Neuronal stem cell (in vitro differentiated cells): ENCODE results near the gene TBXAS1.

ENCODE experiments used
- DNase-seq: peaks from one replicate; pipeline ENCODE4 v3.0.0-alpha.2; 2013; ENCODE audit warnings: low spot score
- H2AFZ ChIP-seq: one replicate; pipeline ENCODE4 v1.6.1; 2013; ENCODE audit warnings: mild to moderate bottlenecking, low read length, inconsistent platforms
- H2AK5ac ChIP-seq: 2 replicates; pipeline ENCODE4 v1.6.1; 2013; ENCODE audit warnings: low read depth, mild to moderate bottlenecking, inconsistent platforms, low read length, moderate library complexity, mixed read lengths
- H2BK120ac ChIP-seq: 2 replicates; pipeline ENCODE4 v1.6.1; 2013; ENCODE audit warnings: low read depth, mild to moderate bottlenecking, inconsistent platforms, low read length, moderate library complexity, mixed read lengths
- H2BK12ac ChIP-seq: one replicate; pipeline ENCODE4 v1.6.1; 2013; ENCODE audit warnings: low read length, inconsistent platforms
- H2BK15ac ChIP-seq: 2 replicates; pipeline ENCODE4 v1.6.1; 2013; ENCODE audit warnings: mild to moderate bottlenecking, low read length, inconsistent platforms, mixed read lengths
- H2BK5ac ChIP-seq: one replicate; pipeline ENCODE4 v1.6.1; 2013; ENCODE audit warnings: inconsistent platforms, mild to moderate bottlenecking, low read length, moderate library complexity
- H3K14ac ChIP-seq: one replicate; pipeline ENCODE4 v1.6.1; 2013; ENCODE audit warnings: low read length, inconsistent platforms
- H3K18ac ChIP-seq: 2 replicates; pipeline ENCODE4 v1.6.1; 2013; ENCODE audit warnings: low read length, inconsistent platforms
- H3K23ac ChIP-seq: 2 replicates; pipeline ENCODE4 v1.6.1; 2013; ENCODE audit warnings: low read depth, mild to moderate bottlenecking, mixed read lengths, low read length, inconsistent platforms; ENCODE audit not compliant: poor library complexity
- H3K27ac ChIP-seq: replicated peaks from 3 replicates; pipeline ENCODE4 v1.5.1; 2013; ENCODE audit warnings: low read length, inconsistent platforms
- H3K27me3 ChIP-seq, 3 experiments: 2 replicates each; pipeline ENCODE4 v1.6.1; 2013; ENCODE audit warnings: low read length in 3 of 3, mild to moderate bottlenecking in 2 of 3, inconsistent platforms in 1 of 3, low read depth in 1 of 3, mixed read lengths in 1 of 3, moderate library complexity in 1 of 3; ENCODE audit not compliant: control insufficient read depth in 3 of 3, insufficient read depth in 3 of 3
- H3K36me3 ChIP-seq, 2 donors: replicated peaks in 1 of 2; 2 replicates each; pipeline ENCODE4 v1.6.1; 2013; ENCODE audit warnings: low read length in 2 of 2; ENCODE audit not compliant: control insufficient read depth in 2 of 2, insufficient read depth in 2 of 2
- H3K4ac ChIP-seq: 2 replicates; pipeline ENCODE4 v1.6.1; 2013; ENCODE audit warnings: inconsistent platforms, mild to moderate bottlenecking, low read length, moderate library complexity
- H3K4me1 ChIP-seq, 2 donors: 1 replicate in 1 of 2; 2 replicates in 1 of 2; pipeline ENCODE4 v1.6.1; 2013; ENCODE audit warnings: low read length in 2 of 2, low read depth in 1 of 2; ENCODE audit not compliant: control insufficient read depth in 2 of 2, insufficient read depth in 1 of 2
- H3K4me2 ChIP-seq: one replicate; pipeline ENCODE4 v1.6.1; 2013; ENCODE audit warnings: mild to moderate bottlenecking, low read length, inconsistent platforms; ENCODE audit not compliant: insufficient read depth, poor library complexity, severe bottlenecking
- H3K4me3 ChIP-seq, 2 donors: 2 replicates each; pipeline ENCODE4 v1.5.1; 2013; ENCODE audit warnings: low read length in 2 of 2, mild to moderate bottlenecking in 2 of 2, inconsistent platforms in 1 of 2, moderate library complexity in 1 of 2
- H3K79me1 ChIP-seq: one replicate; pipeline ENCODE4 v1.6.1; 2013; ENCODE audit warnings: low read depth, mild to moderate bottlenecking, inconsistent platforms, low read length, moderate library complexity
- H3K9ac ChIP-seq: one replicate; pipeline ENCODE4 v1.6.1; 2013; ENCODE audit warnings: mild to moderate bottlenecking, low read depth, low read length, inconsistent platforms; ENCODE audit not compliant: poor library complexity
- H3K9me3 ChIP-seq, 2 donors: replicated peaks in 1 of 2; 2 replicates each; pipeline versions ENCODE3 to v1.6.1; 2013; ENCODE audit warnings: low read length in 2 of 2, mild to moderate bottlenecking in 2 of 2, inconsistent platforms in 1 of 2, low read depth in 1 of 2, mixed read lengths in 1 of 2, moderate library complexity in 1 of 2; ENCODE audit not compliant: control insufficient read depth in 2 of 2, insufficient read depth in 1 of 2
- H4K8ac ChIP-seq: one replicate; pipeline ENCODE4 v1.6.1; 2013; ENCODE audit warnings: low read depth, mild to moderate bottlenecking, inconsistent platforms, low read length, moderate library complexity
- H4K91ac ChIP-seq: one replicate; pipeline ENCODE4 v1.6.1; 2013; ENCODE audit warnings: low read length, low read depth, mild to moderate bottlenecking, inconsistent platforms; ENCODE audit not compliant: poor library complexity
- WGBS, 2 donors: extraction: QIAGEN DNeasy Blood & Tissue Kit; methylation state at CpG; one replicate each; pipeline ENCODE4 v1.1.7; 2013; ENCODE audit warnings: missing lambda C conversion rate in 2 of 2, mixed read lengths in 1 of 2; ENCODE audit not compliant: insufficient read length in 2 of 2, insufficient replicate concordance in 1 of 2; ENCODE audit errors: extremely low coverage in 2 of 2; 5-methylcytosine and 5-hydroxymethylcytosine counted together

TBXAS1 gene

DNA sequence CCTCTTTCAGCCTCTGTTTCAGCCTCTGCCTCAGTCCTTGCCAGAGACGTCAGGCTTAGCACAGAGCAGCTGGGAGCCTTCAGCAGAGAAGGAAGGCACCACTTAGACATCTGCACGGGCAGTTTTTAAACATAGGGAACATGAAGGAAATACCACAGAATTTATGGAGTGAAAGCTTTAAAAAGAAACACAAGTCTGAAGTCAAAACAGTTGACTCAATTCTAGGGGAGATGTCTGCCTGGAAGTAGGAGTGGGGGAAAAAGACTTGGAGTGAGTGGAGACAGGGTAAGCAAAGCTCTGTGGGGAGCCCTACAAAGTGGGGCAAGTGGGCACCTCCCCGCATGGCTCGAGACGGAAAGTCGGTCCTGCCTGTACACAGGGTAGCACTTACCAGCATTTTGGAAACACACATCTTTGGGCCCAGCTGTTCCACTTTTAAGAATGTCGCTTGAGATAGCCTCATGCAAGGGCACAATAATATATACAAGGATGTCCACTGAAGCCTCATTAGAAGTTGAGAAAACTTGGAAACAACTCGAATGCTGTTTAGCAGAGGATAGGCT, 5.0 kb upstream of the TBXAS1 start:
- Histone ChIP-seq H3K79me1 (no peaks in the 10 kb centered on the region), H3K9me3 (no peaks in the 10 kb centered on the region), H3K27me3 (peaks cover 0 to 14% (median 0%) of the 10 kb centered on the region in 3 experiments), H2AK5ac (no peak overlapping the region), H2BK15ac (no peak overlapping the region), H3K9ac (no peak overlapping the region), H3K14ac (no peak overlapping the region), H3K4me3 (no peak overlapping the region), H2BK5ac (no peak overlapping the region), H3K4me2 (no peak overlapping the region), H4K8ac (no peak overlapping the region), H2BK12ac (no peak overlapping the region), H3K36me3 (no peaks in the 10 kb centered on the region), H2AFZ (no peak overlapping the region), H4K91ac (no peak overlapping the region), H2BK120ac (no peak overlapping the region), H3K18ac (no peak overlapping the region), H3K4me1 (no peaks in the 10 kb centered on the region), H3K23ac (no peak overlapping the region), H3K4ac (no peak overlapping the region), H3K27ac (no peak overlapping the region)
- no CpG with 5 or more reads among the region's 8 CpGs for WGBS, 2 donors
- DNase-seq, result no peak

DNA sequence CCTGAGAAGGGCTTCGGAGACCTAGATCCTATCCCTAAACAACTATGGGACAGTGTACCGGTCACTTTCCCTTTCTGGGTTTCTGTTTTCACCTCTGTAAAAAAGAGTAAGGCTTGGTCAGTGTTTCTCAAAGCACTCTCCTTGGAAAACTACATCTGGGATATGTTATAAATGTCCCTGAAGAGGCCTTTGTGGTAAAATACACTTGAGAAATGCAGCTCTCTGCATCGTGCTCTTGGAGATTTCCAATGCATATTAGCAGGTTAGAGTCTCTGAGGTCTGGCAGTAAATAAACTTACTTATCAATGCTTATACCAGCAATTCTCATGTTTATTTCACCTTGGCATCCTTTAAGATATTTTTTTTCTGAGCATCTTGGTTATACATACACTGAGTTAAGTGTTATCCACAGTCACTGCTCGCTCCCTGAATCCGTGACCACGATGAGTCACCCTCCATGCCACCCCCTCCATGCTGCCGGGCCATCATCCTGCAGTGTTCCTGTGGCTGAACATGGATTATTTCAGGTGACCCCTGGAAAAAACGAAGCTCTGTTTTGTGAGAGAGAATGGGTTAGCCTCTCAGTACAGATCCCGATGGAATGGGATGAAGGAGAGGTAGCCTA, 3.3 kb upstream of the TBXAS1 start:
- peaks cover 0 to 14% (median 0%) of the 10 kb centered on the region in 3 experiments for H3K27me3 ChIP-seq
- H2AFZ ChIP-seq, result no peak overlapping the region
- H3K18ac ChIP-seq, result no peak overlapping the region
- H3K4me3 ChIP-seq, result no peak overlapping the region
- H2BK5ac ChIP-seq, result no peak overlapping the region
- no peak overlapping the region for H3K4me2 ChIP-seq
- no peak overlapping the region for H3K23ac ChIP-seq
- H3K4ac ChIP-seq, result no peak overlapping the region
- no peak overlapping the region for H3K14ac ChIP-seq
- no peak overlapping the region for H2BK12ac ChIP-seq
- no peak for DNase-seq
- H3K9me3 ChIP-seq, result no peaks in the 10 kb centered on the region
- WGBS, 2 donors, result no CpG with 5 or more reads among the region's 9 CpGs
- no peak overlapping the region for H2AK5ac ChIP-seq
- H4K8ac ChIP-seq, result no peak overlapping the region
- H3K36me3 ChIP-seq, result no peaks in the 10 kb centered on the region
- H2BK120ac ChIP-seq, result no peak overlapping the region
- no peaks in the 10 kb centered on the region for H3K79me1 ChIP-seq
- H4K91ac ChIP-seq, result no peak overlapping the region
- H3K27ac ChIP-seq, result no peak overlapping the region
- no peak overlapping the region for H2BK15ac ChIP-seq
- H3K9ac ChIP-seq, result no peak overlapping the region
- no peaks in the 10 kb centered on the region for H3K4me1 ChIP-seq

DNA sequence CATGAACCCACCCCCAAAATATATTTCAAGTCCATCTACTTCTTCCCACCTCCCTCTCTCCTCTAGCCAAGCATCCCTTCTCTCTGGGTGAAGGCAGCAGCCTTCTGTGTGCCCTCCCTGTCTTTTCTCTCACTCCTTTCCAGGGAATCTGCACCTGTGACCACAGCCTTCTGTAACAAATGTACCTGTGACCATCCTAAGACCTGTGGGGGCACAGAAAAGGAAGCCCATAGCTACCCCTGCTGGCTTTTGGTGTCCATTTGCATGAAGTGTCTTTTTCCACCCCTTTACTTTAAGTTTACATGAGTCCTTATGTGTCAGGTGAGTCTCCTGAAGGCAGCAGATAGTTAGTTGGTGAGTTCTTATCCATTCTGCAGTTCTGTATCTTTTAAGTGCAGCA, 2.0 kb upstream of the TBXAS1 start:
- no peak overlapping the region for H3K27ac ChIP-seq
- no peak overlapping the region for H2BK12ac ChIP-seq
- H3K27me3 ChIP-seq, result peaks cover 0 to 14% (median 0%) of the 10 kb centered on the region in 3 experiments
- no peak overlapping the region for H3K14ac ChIP-seq
- no peak overlapping the region for H2BK5ac ChIP-seq
- no peak overlapping the region for H2BK120ac ChIP-seq
- no peak overlapping the region for H2BK15ac ChIP-seq
- no peaks in the 10 kb centered on the region for H3K36me3 ChIP-seq
- no peak overlapping the region for H3K23ac ChIP-seq
- H2AFZ ChIP-seq, result no peak overlapping the region
- H3K4me2 ChIP-seq, result no peak overlapping the region
- H4K8ac ChIP-seq, result no peak overlapping the region
- no peak for DNase-seq
- H3K4me3 ChIP-seq, result no peak overlapping the region
- H3K4me1 ChIP-seq, result no peaks in the 10 kb centered on the region
- no peaks in the 10 kb centered on the region for H3K9me3 ChIP-seq
- no peak overlapping the region for H2AK5ac ChIP-seq
- H3K4ac ChIP-seq, result no peak overlapping the region
- no peak overlapping the region for H3K18ac ChIP-seq
- no peak overlapping the region for H4K91ac ChIP-seq
- H3K9ac ChIP-seq, result no peak overlapping the region
- no peaks in the 10 kb centered on the region for H3K79me1 ChIP-seq

DNA sequence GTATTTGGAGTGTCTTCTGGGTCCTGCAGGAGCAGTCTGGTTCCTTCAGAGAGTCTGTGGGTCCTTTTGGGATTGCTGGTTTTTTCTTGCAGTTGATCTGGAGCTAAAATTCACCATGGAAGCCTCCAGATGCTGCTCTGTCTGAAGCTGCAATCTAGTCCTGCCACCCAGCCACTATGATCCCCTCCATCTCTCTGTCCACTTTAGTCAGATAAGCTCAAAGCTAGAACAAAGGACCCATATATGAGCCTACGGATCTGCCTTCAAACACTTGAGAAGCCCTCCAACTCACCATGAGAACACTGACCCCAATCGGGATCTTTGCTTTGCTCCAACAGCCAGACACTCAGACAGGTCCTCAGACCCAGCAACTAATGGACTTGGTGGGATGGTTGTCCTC, 618 bp upstream of the TBXAS1 start:
- H3K4me3 ChIP-seq, result no peak overlapping the region
- H2BK120ac ChIP-seq, result no peak overlapping the region
- H2BK15ac ChIP-seq, result no peak overlapping the region
- no CpG with 5 or more reads among the region's 2 CpGs for WGBS, 2 donors
- H3K79me1 ChIP-seq, result no peaks in the 10 kb centered on the region
- DNase-seq, result no peak
- H3K9me3 ChIP-seq, result no peaks in the 10 kb centered on the region
- peaks cover 0 to 6% (median 0%) of the 10 kb centered on the region in 3 experiments for H3K27me3 ChIP-seq
- no peak overlapping the region for H2BK5ac ChIP-seq
- H4K8ac ChIP-seq, result no peak overlapping the region
- no peak overlapping the region for H3K4me2 ChIP-seq
- no peak overlapping the region for H3K27ac ChIP-seq
- H2AFZ ChIP-seq, result no peak overlapping the region
- no peaks in the 10 kb centered on the region for H3K4me1 ChIP-seq
- no peak overlapping the region for H2BK12ac ChIP-seq
- no peak overlapping the region for H3K14ac ChIP-seq
- no peak overlapping the region for H2AK5ac ChIP-seq
- no peak overlapping the region for H3K4ac ChIP-seq
- no peak overlapping the region for H3K9ac ChIP-seq
- H3K18ac ChIP-seq, result no peak overlapping the region
- no peak overlapping the region for H3K23ac ChIP-seq
- H4K91ac ChIP-seq, result no peak overlapping the region
- no peaks in the 10 kb centered on the region for H3K36me3 ChIP-seq
